ENCODE results near the gene ZNF236.

The ZNF236 gene

GRCh38 chr18:76882146-76882545 is 59.8 kb downstream of the ZNF236 start:
- H3K79me2 ChIP-seq (ENCODE audit: insufficient read depth, low read length) = no peaks in the 10 kb centered on the region
- no peaks in the 10 kb centered on the region for H3K27me3 ChIP-seq (ENCODE audit: low read length)
- H3K36me3 ChIP-seq (ENCODE audit: low read length) = peaks cover 6% of the 10 kb centered on the region; the same call in 1 of the 2 replicates

GRCh38 chr18:76885001-76885400 is 62.6 kb downstream of the ZNF236 start:
- Histone ChIP-seq H4K20me1 (ENCODE audit: low read depth, low read length) (no peaks in the 10 kb centered on the region), H3K27ac (ENCODE audit: low read depth, low read length) (no peak overlapping the region), H3K79me2 (ENCODE audit: insufficient read depth, low read length) (no peaks in the 10 kb centered on the region), H3K9me3 (ENCODE audit: insufficient read depth, low read length) (no peaks in the 10 kb centered on the region), H3K4me3 (ENCODE audit: insufficient read depth, low read length, poor library complexity, severe bottlenecking) (no peak overlapping the region), H2AFZ (ENCODE audit: low read depth, low read length, severe bottlenecking) (no peak overlapping the region), H3K9ac (ENCODE audit: low read length) (no peak overlapping the region), H3F3A (ENCODE audit: insufficient read depth) (no peaks in the 10 kb centered on the region), H3K4me2 (ENCODE audit: low read depth, low read length, poor library complexity, severe bottlenecking) (no peak overlapping the region), H3K9me2 (replicated peaks; ENCODE audit: insufficient read depth, low read length) (no peaks in the 10 kb centered on the region), H3K27me3 (ENCODE audit: low read length) (no peaks in the 10 kb centered on the region), H3K36me3 (ENCODE audit: low read length) (no peaks in the 10 kb centered on the region; the same call in 1 of the 2 replicates)
- no peak for TF ChIP-seq EZH2phosphoT487 (conservative IDR thresholded peaks at IDR 0.05; ENCODE audit: low read length)
- TF ChIP-seq CTCF (IDR thresholded peaks at IDR 0.05; ENCODE audit: insufficient read depth, low read length, poor library complexity, severe bottlenecking) = no peak

More at GRCh38 chr18:76882146-76882545, 59.8 kb downstream of the ZNF236 start:
- no peaks in the 10 kb centered on the region for H3F3A ChIP-seq (ENCODE audit: insufficient read depth)
- TF ChIP-seq CTCF (IDR thresholded peaks at IDR 0.05; ENCODE audit: insufficient read depth, low read length, poor library complexity, severe bottlenecking) (no peak), EZH2phosphoT487 (conservative IDR thresholded peaks at IDR 0.05; ENCODE audit: low read length) (no peak)
- H3K4me3 ChIP-seq (ENCODE audit: insufficient read depth, low read length, poor library complexity, severe bottlenecking) = no peak overlapping the region
- H2AFZ ChIP-seq (ENCODE audit: low read depth, low read length, severe bottlenecking) = no peak overlapping the region
- H4K20me1 ChIP-seq (ENCODE audit: low read depth, low read length) = no peaks in the 10 kb centered on the region
- no peak overlapping the region for H3K27ac ChIP-seq (ENCODE audit: low read depth, low read length)
- H3K9me2 ChIP-seq (replicated peaks; ENCODE audit: insufficient read depth, low read length) = no peaks in the 10 kb centered on the region
- no peak overlapping the region for H3K4me2 ChIP-seq (ENCODE audit: low read depth, low read length, poor library complexity, severe bottlenecking)
- H3K9me3 ChIP-seq (ENCODE audit: insufficient read depth, low read length) = no peaks in the 10 kb centered on the region
- H3K9ac ChIP-seq (ENCODE audit: low read length) = no peak overlapping the region

- no peaks in the 10 kb centered on the region for H3K9me2 ChIP-seq (replicated peaks; ENCODE audit: insufficient read depth, low read length)
- H3K27ac ChIP-seq (ENCODE audit: low read depth, low read length) = no peak overlapping the region
- no peaks in the 10 kb centered on the region for H3K79me2 ChIP-seq (ENCODE audit: insufficient read depth, low read length)
- H3K36me3 ChIP-seq (ENCODE audit: low read length) = no peaks in the 10 kb centered on the region; the same call in 1 of the 2 replicates
- TF ChIP-seq EZH2phosphoT487 (conservative IDR thresholded peaks at IDR 0.05; ENCODE audit: low read length) = no peak
- no peak for TF ChIP-seq CTCF (IDR thresholded peaks at IDR 0.05; ENCODE audit: insufficient read depth, low read length, poor library complexity, severe bottlenecking)
- no peaks in the 10 kb centered on the region for H3K27me3 ChIP-seq (ENCODE audit: low read length)
- no peaks in the 10 kb centered on the region for H3K9me3 ChIP-seq (ENCODE audit: insufficient read depth, low read length)
- H3F3A ChIP-seq (ENCODE audit: insufficient read depth) = no peaks in the 10 kb centered on the region
- no peak overlapping the region for H2AFZ ChIP-seq (ENCODE audit: low read depth, low read length, severe bottlenecking)
- no peak overlapping the region for H3K4me2 ChIP-seq (ENCODE audit: low read depth, low read length, poor library complexity, severe bottlenecking)
- no peak overlapping the region for H3K4me3 ChIP-seq (ENCODE audit: insufficient read depth, low read length, poor library complexity, severe bottlenecking)
- H3K9ac ChIP-seq (ENCODE audit: low read length) = no peak overlapping the region
- no peaks in the 10 kb centered on the region for H4K20me1 ChIP-seq (ENCODE audit: low read depth, low read length)
These were observed 63.8 kb downstream of the ZNF236 start for GRCh38 chr18:76886112-76886511.

Measured in SU-DHL-6 (cell line).